ENCODE data around the gene PTPDC1.

Gene PTPDC1

DNA sequence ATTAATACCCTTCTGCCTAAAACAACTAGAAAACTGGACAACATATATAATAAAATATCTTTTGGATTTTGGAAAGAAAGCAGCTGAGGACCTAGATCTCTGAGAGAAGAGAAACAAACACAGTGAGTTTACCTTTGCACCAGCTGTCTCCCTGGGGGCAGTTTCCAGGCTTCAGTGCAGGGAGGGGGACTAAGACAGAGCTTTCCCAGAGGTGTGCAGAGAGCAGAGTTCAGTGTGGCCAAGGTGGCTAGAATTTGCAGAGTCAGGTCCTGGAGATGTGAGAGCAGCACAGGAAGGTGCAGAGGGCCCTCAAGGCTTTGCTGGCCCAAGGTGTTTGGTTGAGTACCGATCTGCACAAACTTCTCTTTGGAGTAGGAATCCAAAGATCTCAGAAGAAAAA is 26.3 kb upstream of the PTPDC1 start:
- no peak for TF ChIP-seq EZH2phosphoT487 (conservative IDR thresholded peaks at IDR 0.05; ENCODE audit: low read length)
- TF ChIP-seq, protein P1, sequence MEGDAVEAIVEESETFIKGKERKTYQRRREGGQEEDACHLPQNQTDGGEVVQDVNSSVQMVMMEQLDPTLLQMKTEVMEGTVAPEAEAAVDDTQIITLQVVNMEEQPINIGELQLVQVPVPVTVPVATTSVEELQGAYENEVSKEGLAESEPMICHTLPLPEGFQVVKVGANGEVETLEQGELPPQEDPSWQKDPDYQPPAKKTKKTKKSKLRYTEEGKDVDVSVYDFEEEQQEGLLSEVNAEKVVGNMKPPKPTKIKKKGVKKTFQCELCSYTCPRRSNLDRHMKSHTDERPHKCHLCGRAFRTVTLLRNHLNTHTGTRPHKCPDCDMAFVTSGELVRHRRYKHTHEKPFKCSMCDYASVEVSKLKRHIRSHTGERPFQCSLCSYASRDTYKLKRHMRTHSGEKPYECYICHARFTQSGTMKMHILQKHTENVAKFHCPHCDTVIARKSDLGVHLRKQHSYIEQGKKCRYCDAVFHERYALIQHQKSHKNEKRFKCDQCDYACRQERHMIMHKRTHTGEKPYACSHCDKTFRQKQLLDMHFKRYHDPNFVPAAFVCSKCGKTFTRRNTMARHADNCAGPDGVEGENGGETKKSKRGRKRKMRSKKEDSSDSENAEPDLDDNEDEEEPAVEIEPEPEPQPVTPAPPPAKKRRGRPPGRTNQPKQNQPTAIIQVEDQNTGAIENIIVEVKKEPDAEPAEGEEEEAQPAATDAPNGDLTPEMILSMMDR (IDR thresholded peaks at IDR 0.05; ENCODE audit: insufficient read depth, low read length, poor library complexity, severe bottlenecking) = no peak
- Histone ChIP-seq H3K27me3 (ENCODE audit: low read length) (no peaks in the 10 kb centered on the region), H3K27ac (ENCODE audit: low read depth, low read length) (no peak overlapping the region), H3K4me3 (ENCODE audit: insufficient read depth, low read length, poor library complexity, severe bottlenecking) (no peak overlapping the region), H2AFZ (ENCODE audit: low read depth, low read length, severe bottlenecking) (no peak overlapping the region), H3K9me2 (replicated peaks; ENCODE audit: insufficient read depth, low read length) (no peaks in the 10 kb centered on the region), H3K36me3 (ENCODE audit: low read length) (no peaks in the 10 kb centered on the region), H3K79me2 (ENCODE audit: insufficient read depth, low read length) (no peaks in the 10 kb centered on the region), H3F3A (ENCODE audit: insufficient read depth) (no peaks in the 10 kb centered on the region), H3K9me3 (ENCODE audit: insufficient read depth, low read length) (no peaks in the 10 kb centered on the region), H4K20me1 (ENCODE audit: low read depth, low read length) (no peaks in the 10 kb centered on the region), H3K9ac (ENCODE audit: low read length) (no peak overlapping the region), H3K4me2 (ENCODE audit: low read depth, low read length, poor library complexity, severe bottlenecking) (no peak overlapping the region)

DNA sequence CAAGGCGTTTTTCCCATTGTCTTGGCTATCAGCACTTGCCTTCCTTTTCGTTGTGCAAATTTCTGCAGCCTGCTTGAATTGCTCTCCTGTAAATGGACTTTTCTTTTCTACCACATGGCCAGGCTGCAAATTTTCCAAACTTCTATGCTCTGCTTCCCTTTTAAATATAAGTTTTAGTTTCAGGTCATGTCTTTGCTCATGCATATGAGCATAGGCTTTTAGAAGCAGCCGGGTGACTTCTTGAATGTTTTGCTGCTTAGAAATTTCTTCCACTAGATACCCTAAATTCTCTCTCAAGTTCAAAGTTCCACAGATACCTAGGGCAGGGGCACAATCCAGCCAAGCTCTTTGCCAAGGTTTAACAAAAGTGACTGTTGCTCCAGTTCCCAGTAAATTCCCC is 22.4 kb upstream of the PTPDC1 start:
- Histone ChIP-seq H3K9me3 (ENCODE audit: insufficient read depth, low read length) (no peaks in the 10 kb centered on the region), H4K20me1 (ENCODE audit: low read depth, low read length) (no peaks in the 10 kb centered on the region), H3K27me3 (ENCODE audit: low read length) (no peaks in the 10 kb centered on the region), H3K27ac (ENCODE audit: low read depth, low read length) (no peak overlapping the region), H3K79me2 (ENCODE audit: insufficient read depth, low read length) (no peaks in the 10 kb centered on the region), H3K36me3 (ENCODE audit: low read length) (no peaks in the 10 kb centered on the region), H3K9me2 (replicated peaks; ENCODE audit: insufficient read depth, low read length) (no peaks in the 10 kb centered on the region), H2AFZ (ENCODE audit: low read depth, low read length, severe bottlenecking) (no peak overlapping the region), H3K9ac (ENCODE audit: low read length) (no peak overlapping the region), H3F3A (ENCODE audit: insufficient read depth) (no peaks in the 10 kb centered on the region), H3K4me2 (ENCODE audit: low read depth, low read length, poor library complexity, severe bottlenecking) (no peak overlapping the region), H3K4me3 (ENCODE audit: insufficient read depth, low read length, poor library complexity, severe bottlenecking) (no peak overlapping the region)
- TF ChIP-seq EZH2phosphoT487 (conservative IDR thresholded peaks at IDR 0.05; ENCODE audit: low read length) = no peak
- TF ChIP-seq, protein P1 (IDR thresholded peaks at IDR 0.05; ENCODE audit: insufficient read depth, low read length, poor library complexity, severe bottlenecking) = no peak

DNA sequence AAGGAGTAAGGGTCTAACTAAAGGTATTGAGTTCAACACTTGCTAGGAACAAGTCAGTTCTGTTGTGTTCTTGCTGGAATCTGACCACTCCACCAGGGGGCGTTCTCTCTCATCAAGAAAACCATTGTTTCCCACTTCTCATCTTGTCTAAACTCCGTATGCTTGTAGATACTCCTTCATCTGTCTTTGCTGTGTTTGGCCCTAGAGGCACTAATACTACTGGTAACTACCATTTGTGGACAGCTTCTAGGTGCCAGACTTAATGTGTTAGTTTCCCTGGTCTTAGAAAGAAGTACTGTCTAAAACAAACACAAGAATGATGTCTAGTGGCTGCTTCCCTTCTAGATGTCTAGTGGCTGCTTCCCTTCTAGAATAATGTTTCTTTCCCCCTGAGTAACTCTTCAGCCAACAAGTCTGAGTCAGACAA is 18.7 kb upstream of the PTPDC1 start:
- H3K27ac ChIP-seq (ENCODE audit: low read depth, low read length) = no peak overlapping the region
- no peaks in the 10 kb centered on the region for H3K9me2 ChIP-seq (replicated peaks; ENCODE audit: insufficient read depth, low read length)
- H2AFZ ChIP-seq (ENCODE audit: low read depth, low read length, severe bottlenecking) = peak overlapping the region; percentile 15
- TF ChIP-seq, protein P1 (IDR thresholded peaks at IDR 0.05; ENCODE audit: insufficient read depth, low read length, poor library complexity, severe bottlenecking) = peak; percentile 59
- TF ChIP-seq EZH2phosphoT487 (conservative IDR thresholded peaks at IDR 0.05; ENCODE audit: low read length) = no peak
- H3F3A ChIP-seq (ENCODE audit: insufficient read depth) = no peaks in the 10 kb centered on the region
- H3K4me2 ChIP-seq (ENCODE audit: low read depth, low read length, poor library complexity, severe bottlenecking) = no peak overlapping the region
- H3K36me3 ChIP-seq (ENCODE audit: low read length) = no peaks in the 10 kb centered on the region
- no peaks in the 10 kb centered on the region for H3K9me3 ChIP-seq (ENCODE audit: insufficient read depth, low read length)
- no peak overlapping the region for H3K9ac ChIP-seq (ENCODE audit: low read length)
- no peaks in the 10 kb centered on the region for H3K27me3 ChIP-seq (ENCODE audit: low read length)
- no peaks in the 10 kb centered on the region for H3K79me2 ChIP-seq (ENCODE audit: insufficient read depth, low read length)
- H3K4me3 ChIP-seq (ENCODE audit: insufficient read depth, low read length, poor library complexity, severe bottlenecking) = no peak overlapping the region
- H4K20me1 ChIP-seq (ENCODE audit: low read depth, low read length) = no peaks in the 10 kb centered on the region

All from SU-DHL-6 (cell line).